GM15510 (cell line): Measurements from ENCODE around the gene DPEP2.

Experiments used
- POLR2A ChIP-seq: IDR thresholded peaks from 3 replicates; pipeline ENCODE4 v1.6.1; 2011; ENCODE audit warnings: borderline replicate concordance; ENCODE audit not compliant: insufficient read length; ENCODE audit errors: extremely low read depth

Gene DPEP2

DNA sequence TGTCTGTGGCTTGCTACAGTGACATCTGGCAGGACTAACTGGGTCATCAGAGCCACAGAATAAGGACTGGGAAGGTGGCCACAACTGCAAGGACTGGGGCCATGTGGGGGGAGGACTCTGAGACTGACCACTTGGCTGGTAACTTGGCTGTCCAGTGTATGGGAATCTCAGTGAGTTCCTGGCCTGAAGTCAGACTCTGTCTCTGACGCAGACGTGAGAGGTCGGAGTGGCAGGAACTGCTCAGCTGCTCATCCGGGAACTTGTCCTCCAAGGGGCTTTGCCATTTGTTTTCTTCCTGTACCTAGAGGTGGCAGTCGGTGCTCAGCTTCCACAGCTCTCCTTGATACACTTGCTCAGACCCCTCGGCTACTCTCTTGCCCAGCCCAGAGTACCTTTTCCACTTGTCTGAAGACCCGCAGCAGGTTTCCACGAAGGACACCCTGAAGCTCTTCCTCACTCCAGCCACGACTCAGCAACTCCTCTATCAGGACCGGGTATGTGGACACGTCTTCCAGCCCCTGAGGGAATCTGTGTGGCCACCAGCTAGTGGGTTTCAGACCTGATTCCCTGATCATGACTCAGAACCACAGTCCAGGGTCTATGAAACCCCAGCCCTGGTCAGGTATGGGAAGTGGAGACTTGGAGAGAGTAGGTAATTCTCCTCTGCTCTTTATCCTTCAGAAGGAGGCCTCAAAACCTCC, 11.7 kb downstream of the DPEP2 start:
- TF ChIP-seq POLR2A, result no peak

DNA sequence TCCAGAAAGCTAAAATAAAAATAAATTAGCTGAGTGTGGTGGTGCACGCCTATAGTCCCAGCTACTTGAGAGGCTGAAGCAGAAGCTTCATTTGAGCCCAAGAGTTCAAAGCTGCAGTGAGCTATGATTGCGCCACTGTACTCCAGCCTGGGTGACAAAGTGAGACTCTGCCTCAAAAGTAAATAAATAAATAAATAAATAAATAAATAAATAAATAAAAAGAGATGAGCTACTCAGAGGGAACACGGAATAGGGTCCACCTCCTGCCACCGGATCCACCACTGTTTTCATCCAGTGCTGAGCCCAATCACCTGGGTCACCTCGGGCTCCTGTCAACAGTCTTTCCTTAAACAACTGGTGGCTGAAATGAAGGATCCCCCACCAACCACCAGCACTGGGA, 12.3 kb downstream of the DPEP2 start:
- TF ChIP-seq POLR2A, result no peak

DNA sequence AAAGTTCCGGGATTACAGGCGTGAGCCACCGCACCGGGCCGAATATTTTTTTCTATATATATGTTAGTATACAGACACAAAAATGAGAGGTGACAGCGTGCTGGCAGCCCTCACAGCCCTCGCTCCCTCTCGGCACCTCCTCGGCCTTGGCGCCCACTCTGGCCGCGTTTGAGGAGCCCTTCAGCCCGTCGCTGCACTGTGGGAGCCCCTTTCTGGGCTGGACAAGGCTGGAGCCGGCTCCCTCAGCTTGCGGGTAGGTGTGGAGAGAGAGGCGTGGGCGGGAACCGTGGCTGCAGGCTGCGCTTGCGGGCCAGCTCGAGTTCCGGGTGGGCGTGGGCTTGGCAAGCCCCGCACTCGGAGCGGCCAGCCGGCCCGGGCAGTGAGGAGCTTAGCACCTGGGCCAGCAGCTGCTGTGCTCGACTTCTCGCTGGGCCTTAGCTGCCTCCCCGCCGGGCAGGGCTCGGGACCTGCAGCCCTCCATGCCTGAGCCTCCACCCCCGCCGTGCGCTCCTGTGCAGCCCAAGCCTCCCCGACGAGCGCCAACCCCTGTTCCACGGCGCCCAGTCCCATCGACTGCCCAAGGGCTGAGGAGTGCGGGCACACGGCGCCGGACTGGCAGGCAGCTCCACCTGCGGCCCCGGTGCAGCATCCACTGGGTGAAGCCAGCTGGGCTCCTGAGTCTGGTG, 17.1 kb downstream of the DPEP2 start:
- TF ChIP-seq POLR2A, result no peak

DNA sequence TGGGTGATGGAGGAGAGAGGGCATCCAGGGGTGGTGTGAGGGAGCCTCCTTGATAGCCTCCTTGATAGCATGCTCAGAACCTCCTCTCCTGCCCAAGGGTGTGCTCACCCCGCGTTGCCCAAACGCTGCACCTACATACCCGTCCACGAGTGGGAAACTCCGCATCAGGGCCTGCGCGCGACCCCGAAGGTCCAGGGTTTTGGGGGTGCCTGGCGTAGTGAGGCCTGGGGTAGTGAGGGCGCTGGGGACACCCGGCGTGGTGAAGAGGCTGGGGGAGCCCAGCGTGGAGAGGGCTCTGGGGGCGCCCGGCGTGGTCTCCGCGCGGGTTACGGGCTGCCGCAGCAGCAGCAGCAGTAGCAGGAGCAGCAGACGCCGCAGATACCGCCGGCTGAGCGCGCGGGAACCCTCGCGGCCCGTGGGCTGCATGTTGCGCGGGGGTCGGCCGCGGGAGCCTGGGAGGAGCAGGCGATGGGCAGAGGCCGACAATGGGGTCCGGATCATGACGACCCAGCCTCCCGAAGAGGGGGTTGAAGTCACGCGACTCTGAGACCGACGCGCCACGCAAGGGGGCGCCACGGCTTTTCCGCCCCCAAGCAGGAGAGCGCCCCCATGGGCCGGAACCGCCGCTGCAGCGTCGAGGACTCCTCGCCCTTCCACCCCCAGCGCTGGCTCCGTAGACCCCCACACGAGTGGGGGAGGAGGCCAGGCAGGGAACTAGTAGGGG, 19.2 kb downstream of the DPEP2 start, which contains the start of gene DPEP3:
DPEP3 (minus strand) TSS at position 545 of the 724 bp plus-strand sequence; CDS start at position 426, 119 bp downstream.
- no peak for TF ChIP-seq POLR2A

DNA sequence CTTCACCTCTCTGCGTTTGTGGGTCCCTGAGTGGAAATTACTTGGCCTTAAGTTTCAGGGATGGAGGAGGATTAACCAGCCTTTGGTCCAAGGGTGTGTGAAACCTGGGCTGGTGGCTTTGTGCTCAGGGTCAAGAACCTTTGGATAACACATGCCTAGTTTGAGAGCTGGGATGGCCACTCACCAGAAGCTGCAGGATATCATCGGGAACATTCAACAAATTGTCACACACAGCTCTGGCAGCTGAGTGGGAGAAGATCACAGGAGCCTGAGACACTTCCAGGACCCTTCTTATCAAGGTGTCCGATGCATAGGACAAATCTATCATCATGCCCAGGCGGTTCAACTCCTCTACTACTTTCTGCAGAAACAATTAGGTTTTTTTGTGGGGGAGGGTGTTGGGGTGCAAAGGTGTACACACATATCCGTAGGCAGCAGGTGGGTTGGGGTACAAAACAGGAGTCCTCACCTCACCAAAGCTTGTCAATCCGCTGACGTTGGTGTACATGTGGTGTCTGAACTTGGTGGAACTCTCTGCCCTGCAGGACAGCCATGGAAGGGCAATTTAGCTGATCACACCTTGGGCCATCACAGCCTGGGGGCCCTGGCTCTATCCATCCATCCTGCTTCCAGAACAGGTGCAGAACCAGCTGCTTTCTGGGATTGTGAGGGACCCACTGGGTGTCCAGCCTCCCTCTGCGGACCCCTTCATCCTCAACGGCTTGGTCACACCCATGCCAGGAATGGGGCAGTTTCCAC, 21.6 kb downstream of the DPEP2 start:
- no peak for TF ChIP-seq POLR2A

DNA sequence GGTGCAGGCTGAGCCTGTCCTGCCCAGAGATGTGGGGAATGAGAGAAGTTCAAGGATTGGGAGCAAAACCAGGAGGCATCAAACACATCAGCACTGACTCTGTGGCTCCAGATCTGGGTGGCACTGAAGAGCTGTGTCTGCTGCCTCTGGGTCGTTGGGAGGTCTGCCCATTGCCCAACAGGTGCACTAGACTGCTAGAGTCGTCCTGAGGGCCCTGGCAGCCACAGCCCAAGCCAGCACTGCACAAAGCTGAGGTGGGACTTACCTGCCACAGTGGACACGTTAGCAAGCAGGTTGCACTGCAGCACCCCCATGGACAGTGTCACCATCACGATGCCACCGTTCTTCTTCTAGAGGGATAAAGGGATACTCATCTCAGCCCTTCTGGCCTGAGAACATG, 22.3 kb downstream of the DPEP2 start:
- no peak for TF ChIP-seq POLR2A

DNA sequence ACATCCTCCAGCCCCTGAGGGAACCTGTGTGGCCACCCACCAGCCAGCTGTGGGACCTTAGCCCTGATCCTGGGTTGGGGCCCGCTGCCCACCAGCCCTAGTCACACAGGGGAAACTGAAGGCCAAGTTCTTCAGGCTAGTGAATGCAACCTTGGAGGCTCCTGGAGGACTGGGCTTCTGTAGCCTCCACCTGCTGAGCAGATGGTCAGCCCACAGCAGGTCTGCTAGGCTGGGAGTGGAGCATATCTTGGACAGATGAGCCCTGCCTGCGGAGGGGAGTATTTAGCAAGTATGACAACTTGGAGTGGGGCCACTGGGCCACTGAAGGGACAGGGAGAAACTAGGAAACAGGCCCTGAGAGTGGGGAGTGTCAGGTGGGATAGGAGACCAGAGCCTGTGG, 23.1 kb downstream of the DPEP2 start:
- no peak for TF ChIP-seq POLR2A

DNA sequence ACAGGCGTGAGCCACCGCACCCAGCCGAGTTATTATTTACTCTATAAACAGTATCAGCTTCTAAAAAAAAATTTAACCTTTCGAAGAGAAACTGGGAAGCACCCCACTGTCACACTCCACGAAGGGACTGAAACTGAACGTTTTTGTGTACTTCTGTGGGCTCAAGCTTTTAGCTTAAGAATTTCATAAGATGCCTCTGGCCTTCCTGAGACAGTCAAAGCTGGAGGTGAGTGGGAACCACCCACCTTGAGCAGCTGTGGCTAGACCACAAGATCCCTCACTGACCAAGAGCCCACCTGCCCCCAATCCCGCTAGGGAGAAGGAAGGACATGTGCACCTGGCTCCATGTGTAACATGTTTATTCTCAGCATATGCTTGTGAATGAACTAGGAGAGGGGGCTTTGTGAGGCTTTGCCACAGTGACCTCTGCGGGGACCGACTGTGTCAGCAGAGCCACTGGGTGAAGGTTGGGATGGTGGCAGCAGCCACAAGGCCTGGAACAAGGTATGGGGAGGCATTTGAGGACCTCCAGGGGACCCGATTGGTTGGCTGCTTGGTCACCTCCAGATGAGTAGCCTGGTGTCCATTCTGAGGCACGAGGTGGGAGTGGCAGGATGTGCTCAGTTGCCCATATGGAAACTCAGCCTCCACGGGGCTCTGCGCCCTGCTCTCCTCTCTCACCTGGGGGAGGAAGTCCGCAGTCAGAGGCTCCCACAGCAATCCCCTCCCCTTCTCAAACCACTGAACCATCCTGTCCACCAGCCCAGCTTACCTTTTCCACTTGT, 23.8 kb downstream of the DPEP2 start:
- TF ChIP-seq POLR2A, result no peak

DNA sequence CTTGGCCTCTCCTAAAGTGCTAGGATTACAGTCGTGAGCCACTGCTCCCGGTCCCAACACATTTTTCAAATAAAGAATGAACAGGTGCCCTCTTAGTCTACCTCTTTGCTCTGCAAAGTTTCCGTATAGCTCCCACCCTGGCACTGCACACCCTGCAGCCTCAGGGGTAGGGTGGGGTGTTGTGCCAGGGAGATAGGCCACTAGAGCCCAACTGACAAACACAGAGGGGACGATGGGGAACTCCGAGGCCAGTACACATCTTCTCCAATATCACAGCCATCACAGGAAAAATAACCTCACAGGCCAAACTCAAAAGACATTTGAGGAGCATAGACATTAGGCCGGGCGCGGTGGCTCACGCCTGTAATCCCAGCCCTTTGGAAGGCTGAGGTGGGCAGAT, 28.2 kb downstream of the DPEP2 start:
- no peak for TF ChIP-seq POLR2A

DNA sequence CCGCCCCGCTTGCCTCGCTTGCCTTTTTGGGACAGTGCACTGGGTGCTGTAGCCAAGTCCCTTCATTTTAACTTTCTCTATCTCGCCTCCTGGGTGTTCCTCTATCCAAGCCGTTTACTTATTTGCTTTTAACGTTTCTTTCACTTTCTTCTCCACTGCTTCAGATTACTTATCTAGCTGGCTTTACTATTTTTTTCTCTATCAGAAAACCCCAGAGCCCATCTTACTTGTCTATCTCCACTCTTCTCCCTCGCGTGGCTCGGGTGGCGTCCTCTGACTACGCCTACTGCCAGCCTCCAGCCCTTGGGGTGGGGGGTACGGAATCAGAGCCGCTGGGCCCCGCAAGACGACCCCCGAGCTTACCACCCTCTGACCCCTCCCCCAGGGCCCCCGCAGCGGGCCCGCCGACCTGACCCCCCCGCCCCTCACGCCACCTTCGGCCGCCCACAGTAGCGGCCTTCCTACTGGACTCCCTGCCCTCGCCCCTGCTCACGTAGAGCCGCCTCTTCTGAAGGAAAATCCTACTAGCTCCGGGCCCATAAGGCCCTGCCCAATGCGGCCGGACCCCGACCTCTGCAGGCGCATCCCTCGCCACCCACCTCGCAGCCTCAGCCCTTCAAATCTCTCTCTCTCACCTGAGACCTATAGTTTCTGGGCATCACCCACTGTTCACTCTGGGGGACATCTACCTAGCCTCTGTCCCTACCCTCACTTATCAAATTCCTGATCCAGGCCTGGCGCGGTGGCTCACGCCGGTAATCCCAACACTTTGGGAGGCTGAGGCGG, 29.8 kb downstream of the DPEP2 start:
- no peak for TF ChIP-seq POLR2A

DNA sequence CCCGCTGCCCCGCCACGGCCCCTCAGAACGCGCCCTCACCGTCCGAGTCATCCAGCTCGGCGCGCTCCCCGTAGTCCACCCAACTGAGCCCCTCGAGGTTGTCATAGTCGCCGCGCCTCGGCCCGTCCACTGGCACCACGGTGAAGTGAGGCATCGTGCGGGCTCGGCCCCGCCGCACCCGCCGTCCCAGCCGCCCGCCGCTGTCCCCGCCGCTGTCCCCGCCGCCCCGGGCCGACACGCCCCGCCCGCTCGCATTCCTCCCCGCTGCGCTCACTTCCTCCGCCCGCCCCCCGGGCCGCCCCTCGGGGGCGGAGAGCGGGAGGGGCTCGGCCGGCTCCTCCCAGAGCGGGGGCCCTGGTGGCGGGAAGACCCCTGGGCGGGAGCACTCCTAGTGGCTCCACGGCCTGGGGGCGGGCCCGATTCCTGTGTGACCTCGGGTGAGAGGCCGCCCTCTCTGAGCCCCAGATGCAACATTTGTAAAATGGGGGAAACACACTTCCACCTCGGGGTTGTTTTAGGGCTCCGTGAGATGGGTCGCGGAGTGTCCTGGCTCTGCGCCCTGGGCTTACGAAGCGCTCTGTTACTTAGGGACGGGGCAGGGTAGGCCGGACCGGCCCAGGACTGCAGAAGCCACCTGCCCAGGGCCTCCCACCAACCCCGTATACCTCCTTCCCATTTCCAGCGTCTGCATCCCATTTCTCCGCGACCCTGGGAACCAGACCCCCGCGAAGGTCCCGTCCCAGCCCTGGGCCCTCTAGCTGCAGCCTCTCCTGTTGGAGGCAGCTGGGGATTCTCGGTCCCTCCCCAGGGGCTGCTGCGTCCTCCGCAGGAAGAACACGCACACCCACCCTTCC, 30.7 kb downstream of the DPEP2 start, which contains the start of gene SLC12A4:
SLC12A4 (minus strand) TSS at position 238 of the 854 bp plus-strand sequence; CDS start at position 154, 84 bp downstream.
- peak; percentile 72 for TF ChIP-seq POLR2A

DNA sequence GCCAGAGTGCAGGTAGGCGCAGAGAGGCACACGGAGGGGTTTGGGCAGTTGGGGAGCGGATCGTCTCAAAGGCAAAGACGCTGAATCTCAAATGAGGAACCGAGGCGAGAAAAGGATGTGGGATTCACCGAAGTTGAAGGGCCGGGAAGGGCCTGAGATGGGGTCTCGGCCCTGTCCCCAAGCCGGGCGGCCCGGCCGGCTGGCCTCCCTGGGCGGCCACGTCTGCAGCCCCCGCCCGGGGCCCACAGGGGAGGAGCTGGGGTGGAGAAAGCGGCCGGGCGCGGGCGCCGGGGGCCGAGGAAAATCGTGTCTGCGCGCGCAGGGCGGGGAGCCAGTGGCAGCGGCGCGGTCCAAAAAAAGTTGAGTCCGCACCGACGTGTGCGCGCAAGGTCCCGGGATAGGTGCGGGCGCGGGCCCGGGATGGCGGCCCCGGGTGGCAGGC, 31.3 kb downstream of the DPEP2 start:
- TF ChIP-seq POLR2A, result no peak
